Measurements from ENCODE around the gene IRF5.

The IRF5 gene

GRCh38 chr7:128959296-128959695 lies 21.6 kb downstream of the IRF5 start:
- Histone ChIP-seq H3K9me3 (ENCODE audit: control insufficient read depth, insufficient read depth, low read depth, low read length) (no peaks in the 10 kb centered on the region), H3K27ac (ENCODE audit: extremely low read depth, low read depth, low read length) (no peak overlapping the region), H3K4me3 (ENCODE audit: low read depth, low read length) (no peak overlapping the region), H3K4me1 (ENCODE audit: control insufficient read depth, insufficient read depth, low read length) (no peaks in the 10 kb centered on the region), H3K36me3 (ENCODE audit: control insufficient read depth in 2 of 2, insufficient read depth in 1 of 2, low read length in 2 of 2) (peaks cover 10 to 71% of the 10 kb centered on the region in 2 experiments)
- POLR2A ChIA-PET = interaction anchor here (0.6 to 0.7 kb wide), 2 partner anchors 16 to 104 kb away, joined by 4 to 5 read pairs; no protein-coding TSS in a partner anchor
- CTCF ChIA-PET = interaction anchor here (0.9 kb wide), 1 partner anchor 132 kb away, joined by 3 read pairs; no protein-coding TSS in a partner anchor
- TF ChIP-seq ZNF692 (tag by site-specific recombination; IDR thresholded peaks at IDR 0.05) (no peak), ZNF132 (tag by site-specific recombination; IDR thresholded peaks at IDR 0.05; ENCODE audit: borderline replicate concordance) (no peak), ZSCAN30 (tag by site-specific recombination; IDR thresholded peaks at IDR 0.05) (no peak), ZNF248 (tag by site-specific recombination; IDR thresholded peaks at IDR 0.05) (no peak), ZNF704 (tag by site-specific recombination; IDR thresholded peaks at IDR 0.05) (no peak), ZSCAN5A (tag by site-specific recombination; IDR thresholded peaks at IDR 0.05) (no peak), GFI1B (tag by site-specific recombination; IDR thresholded peaks at IDR 0.05) (no peak), HOXA7 (CRISPR knock-in tag; IDR thresholded peaks at IDR 0.05; ENCODE audit: borderline replicate concordance) (no peak), ZNF830 (tag by site-specific recombination; IDR thresholded peaks at IDR 0.05; ENCODE audit: low read depth) (no peak), SETDB1 (IDR thresholded peaks at IDR 0.05; ENCODE audit: insufficient read length, low read length) (no peak)

- TF ChIP-seq ZNF324 (tag by site-specific recombination; IDR thresholded peaks at IDR 0.05) = no peak
- no peak for TF ChIP-seq ZNF132 (tag by site-specific recombination; IDR thresholded peaks at IDR 0.05; ENCODE audit: borderline replicate concordance)
- TF ChIP-seq GLI2 (tag by site-specific recombination; IDR thresholded peaks at IDR 0.05; ENCODE audit: borderline replicate concordance, low read depth) = no peak
- no peak for TF ChIP-seq ZFP37 (tag by site-specific recombination; IDR thresholded peaks at IDR 0.05)
- TF ChIP-seq GLIS2 (tag by site-specific recombination; IDR thresholded peaks at IDR 0.05) = no peak
- no peak for TF ChIP-seq ZIC2 (tag by site-specific recombination; IDR thresholded peaks at IDR 0.05)
- TF ChIP-seq ZNF394 (tag by site-specific recombination; IDR thresholded peaks at IDR 0.05; ENCODE audit: borderline replicate concordance) = no peak
- TF ChIP-seq ZBTB48 (tag by site-specific recombination; IDR thresholded peaks at IDR 0.05) = no peak
- TF ChIP-seq ZNF362 (tag by site-specific recombination; IDR thresholded peaks at IDR 0.05) = no peak
- TF ChIP-seq ZNF510 (tag by site-specific recombination; IDR thresholded peaks at IDR 0.05; ENCODE audit: insufficient replicate concordance) = no peak
- TF ChIP-seq INSM2 (tag by site-specific recombination; IDR thresholded peaks at IDR 0.05) = no peak
- TF ChIP-seq SP3 (tag by site-specific recombination; IDR thresholded peaks at IDR 0.05) = no peak
- no peak for TF ChIP-seq ZNF239 (tag by site-specific recombination; IDR thresholded peaks at IDR 0.05)
- TF ChIP-seq ELK4 (IDR thresholded peaks at IDR 0.05; ENCODE audit: borderline replicate concordance, low read depth, low read length) = no peak
- no peak for TF ChIP-seq KLF7 (tag by site-specific recombination; IDR thresholded peaks at IDR 0.05; ENCODE audit: borderline replicate concordance)
- TF ChIP-seq ZNF677 (tag by site-specific recombination; IDR thresholded peaks at IDR 0.05) = no peak
These were observed 23.4 kb downstream of the IRF5 start for GRCh38 chr7:128961030-128961659.

More at GRCh38 chr7:128961030-128961659, 23.4 kb downstream of the IRF5 start:
- H3K4me3 ChIP-seq (ENCODE audit: low read depth, low read length) = no peak overlapping the region
- no peak overlapping the region for H3K27ac ChIP-seq (ENCODE audit: extremely low read depth, low read depth, low read length)
- ChIA-PET POLR2A (no interaction called here), CTCF (interaction anchor here (0.5 to 0.6 kb wide), 3 partner anchors 68 to 582 kb away, joined by 3 to 14 read pairs (median 4); no protein-coding TSS in a partner anchor)
- H3K9me3 ChIP-seq (ENCODE audit: control insufficient read depth, insufficient read depth, low read depth, low read length) = no peaks in the 10 kb centered on the region
- H3K36me3 ChIP-seq (ENCODE audit: control insufficient read depth in 2 of 2, insufficient read depth in 1 of 2, low read length in 2 of 2) = peaks cover 15 to 70% of the 10 kb centered on the region in 2 experiments
- H3K4me1 ChIP-seq (ENCODE audit: control insufficient read depth, insufficient read depth, low read length) = no peaks in the 10 kb centered on the region

All from HEK293 (cell line).